A549 (cell line): Measurements from ENCODE around the gene RAB9A. TPM values are rescaled to one million over a fixed set of nuclear protein-coding genes. Genes with fewer than 3 reads are reported as not detected.
"Not testable (repeated sequence)": the region's sequence is repeated elsewhere in the genome, so short reads cannot be mapped to it uniquely, and the experiment has no call there.

Experiments
- ATAC-seq, 2 experiments: fragments of 200-7000 bp in 1 of 2; fragments of >200 bp in 1 of 2; cut with Nextera tagmentation in 1 of 2; cut with Tn5 transposase in 1 of 2; 3 replicates each; pipeline versions ENCODE4 v1.8.0 to v1.9.1; 2018 to 2020; ENCODE audit warnings: mild to moderate bottlenecking in 1 of 2, moderate library complexity in 1 of 2
- CTCF ChIA-PET: fragments of 300-600 bp; sonication (Branson Sonifier 250); formaldehyde crosslinking; extraction: SDS; loops from one replicate; lab custom pipeline; 2021; ENCODE audit warnings: antibody characterized with exemption, inconsistent platforms; lab: Yijun Ruan, JAX
- POLR2A ChIA-PET: fragments of 350-600 bp; formaldehyde crosslinking; extraction: SDS; loops from one replicate; lab custom pipeline; 2021; ENCODE audit warnings: antibody characterized with exemption, inconsistent platforms; lab: Yijun Ruan, JAX
- DNase-seq, 2 experiments: peaks; one replicate each; pipeline versions ENCODE4 v3.0.0 to v3.0.0-alpha.2; 2011 to 2016; ENCODE audit warnings: low read depth in 1 of 2, low spot score in 1 of 2
- FAIRE-seq: peaks from 2 replicates; lab custom pipeline; 2011; peaks lifted over from hg19 to GRCh38; lab: Jason Lieb, UNC
- H3K27ac ChIP-seq, 2 experiments: fragments of >200 bp; sonication (Bioruptor Twin); formaldehyde crosslinking; 3 replicates each; pipeline ENCODE4 v1.5.1; 2016 to 2017
- H3K4me1 ChIP-seq: fragments of >200 bp; sonication (Bioruptor Twin); formaldehyde crosslinking; 3 replicates; pipeline ENCODE4 v1.6.1; 2016
- H3K4me2 ChIP-seq: fragments of >200 bp; sonication (Bioruptor Twin); formaldehyde crosslinking; 3 replicates; pipeline ENCODE4 v1.6.1; 2016
- H3K4me3 ChIP-seq: fragments of >200 bp; sonication (Bioruptor Twin); formaldehyde crosslinking; 3 replicates; pipeline ENCODE4 v1.5.1; 2016
- H3K9me3 ChIP-seq: fragments of >200 bp; sonication (Bioruptor Twin); formaldehyde crosslinking; 3 replicates; pipeline ENCODE4 v1.6.1; 2016
- CBX8 ChIP-seq: fragments of 200-600 bp; sonication (generic); IDR thresholded peaks from 2 replicates; pipeline ENCODE4 v1.6.1; 2016
- CEBPB ChIP-seq, 2 experiments: fragments of >200 bp in 1 of 2; sonication (Bioruptor Twin) in 1 of 2; formaldehyde crosslinking in 1 of 2; IDR thresholded peaks; 2 replicates each; pipeline ENCODE4 v1.6.1; 2012 to 2016
- CHD4 ChIP-seq: fragments of 200-600 bp; sonication (generic); IDR thresholded peaks from 2 replicates; pipeline ENCODE4 v1.6.1; 2016; ENCODE audit warnings: antibody characterized with exemption, mild to moderate bottlenecking, borderline replicate concordance
- EHF ChIP-seq: fragments of 250-450 bp; sonication (Bioruptor Pico); IDR thresholded peaks from 2 replicates; pipeline ENCODE4 v1.5.0; 2020; ENCODE audit warnings: mild to moderate bottlenecking
- EP300 ChIP-seq, 2 experiments: fragments of >200 bp; sonication (Bioruptor Twin); formaldehyde crosslinking; IDR thresholded peaks; 2 replicates in 1 of 2; 3 replicates in 1 of 2; pipeline ENCODE4 v1.6.1; 2016 to 2017
- FOSL2 ChIP-seq, 2 experiments: fragments of 450-650 bp in 1 of 2; fragments of >200 bp in 1 of 2; sonication (Bioruptor Twin) in 1 of 2; formaldehyde crosslinking; IDR thresholded peaks; 2 replicates each; pipeline versions ENCODE4 v1.5.0 to v1.6.1; 2016 to 2020; ENCODE audit warnings: mild to moderate bottlenecking in 1 of 2, moderate library complexity in 1 of 2
- GATA3 ChIP-seq: IDR thresholded peaks from 2 replicates; pipeline ENCODE4 v1.6.1; 2012; ENCODE audit warnings: borderline replicate concordance
- HDAC2 ChIP-seq: fragments of 200-600 bp; sonication (generic); IDR thresholded peaks from 2 replicates; pipeline ENCODE4 v1.6.1; 2016
- HOXB13 ChIP-seq: fragments of 250-450 bp; sonication (Bioruptor Pico); IDR thresholded peaks from 2 replicates; pipeline ENCODE4 v1.5.0; 2020; ENCODE audit warnings: low read depth, mild to moderate bottlenecking, moderate library complexity
- JUN ChIP-seq, 2 experiments: fragments of >200 bp; sonication (Bioruptor Twin); formaldehyde crosslinking; IDR thresholded peaks; 2 replicates in 1 of 2; 3 replicates in 1 of 2; pipeline ENCODE4 v1.6.1; 2016 to 2017
- MAFK ChIP-seq: fragments of 450-650 bp; IDR thresholded peaks from 2 replicates; pipeline ENCODE4 v1.6.1; 2014; ENCODE audit not compliant: partially characterized antibody
- MYC ChIP-seq: IDR thresholded peaks from 2 replicates; pipeline ENCODE4 v1.6.1; 2012; ENCODE audit warnings: mild to moderate bottlenecking, inconsistent platforms, low read length, improper control_type of control experiment, borderline replicate concordance
- NFE2L2 ChIP-seq: fragments of 150-350 bp; conservative IDR thresholded peaks from 2 replicates; pipeline ENCODE4 v1.6.1; 2014; ENCODE audit warnings: low read length
- POLR2AphosphoS2 ChIP-seq: conservative IDR thresholded peaks from 2 replicates; pipeline ENCODE4 v1.6.1; 2012; ENCODE audit warnings: low read length, improper control_type of control experiment, inconsistent platforms
- RARB ChIP-seq: fragments of 250-450 bp; sonication (Bioruptor Pico); IDR thresholded peaks from 2 replicates; pipeline ENCODE4 v1.8.0; 2021; ENCODE audit warnings: mild to moderate bottlenecking, moderate library complexity
- RFX5 ChIP-seq: fragments of 450-650 bp; IDR thresholded peaks from 2 replicates; pipeline ENCODE4 v1.7.1; 2014; ENCODE audit warnings: antibody characterized with exemption, mild to moderate bottlenecking, moderate library complexity
- TFCP2L1 ChIP-seq: fragments of 250-450 bp; sonication (Bioruptor Pico); IDR thresholded peaks from 2 replicates; pipeline ENCODE4 v1.5.0; 2021; ENCODE audit warnings: mild to moderate bottlenecking
- ZSCAN20 ChIP-seq: fragments of 250-450 bp; sonication (Bioruptor Pico); IDR thresholded peaks from 2 replicates; pipeline ENCODE4 v1.8.0; 2022; ENCODE audit warnings: mild to moderate bottlenecking, moderate library complexity
- WGBS: methylation state at CpG from one replicate; pipeline ENCODE4 v1.1.6; 2017; ENCODE audit errors: missing lambda C conversion rate; 5-methylcytosine and 5-hydroxymethylcytosine counted together
- polyA plus RNA-seq, 4 experiments: library from polyadenylated mRNA; depleted of rRNA in 3 of 4; stranded (reverse); fragments of >200 nt; fragmentation: RNase III in 1 of 4; extraction: RNeasy Plus Mini Kit Qiagen cat#74134 plus additional on column Dnase treatment in 1 of 4; gene quantifications; 2 replicates in 3 of 4; 3 replicates in 1 of 4; pipeline ENCODE4 v1.2.3, GENCODE V29; 2011 to 2017
- TF ChIP-seq, protein P1 (sequence below): fragments of 250-450 bp; sonication (Bioruptor Pico); IDR thresholded peaks from 2 replicates; pipeline ENCODE4 v1.5.0; 2021; ENCODE audit warnings: mild to moderate bottlenecking, moderate library complexity, borderline replicate concordance
- TF ChIP-seq, protein P2 (sequence below): fragments of 450-650 bp; IDR thresholded peaks from 2 replicates; pipeline ENCODE4 v1.6.1; 2014; ENCODE audit warnings: antibody characterized with exemption
- TF ChIP-seq, protein P3 (sequence below): fragments of >200 bp; sonication (Bioruptor Twin); formaldehyde crosslinking; IDR thresholded peaks from 2 replicates; pipeline ENCODE4 v1.6.1; 2016
- TF ChIP-seq, protein P4 (sequence below): IDR thresholded peaks from 2 replicates; pipeline ENCODE4 v1.6.1; 2012

RAB9A gene
- polyA plus RNA-seq, 2 of the 4 experiments (the other 2 are of a cell fraction): 26.0 to 39.0 TPM

DNA sequence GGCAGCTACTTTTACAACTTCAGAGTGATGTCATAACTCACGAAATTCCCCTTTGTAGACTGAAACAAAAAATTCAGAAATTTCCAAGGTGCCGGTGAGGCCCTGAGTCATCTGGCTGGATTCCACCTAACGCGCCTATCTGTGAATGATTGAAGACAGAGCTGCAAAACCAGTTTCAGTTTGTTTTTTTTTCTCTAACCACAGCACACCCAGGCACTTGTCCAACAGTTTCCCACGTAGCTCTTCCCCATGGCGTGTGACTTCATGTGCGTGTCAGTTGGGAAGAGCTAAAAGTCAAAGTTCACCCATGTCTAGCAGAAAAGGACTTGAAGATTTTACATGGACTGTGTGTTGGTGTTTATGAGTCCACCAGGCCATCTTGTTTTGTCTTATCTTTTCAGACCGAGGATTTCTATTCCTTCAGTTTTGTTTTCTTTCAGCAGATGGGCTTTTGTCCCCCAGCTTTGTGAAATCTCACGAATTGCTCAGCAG is 19.6 kb upstream of the RAB9A start:
- H3K4me3 ChIP-seq: peak overlapping the region; percentile 13; the same call in 1 of the 3 replicates
- FAIRE-seq (peak; percentile 63), DNase-seq (peak; percentile 56 to 87), ATAC-seq (peak; percentile 87)
- no peaks in the 10 kb centered on the region for H3K9me3 ChIP-seq
- ChIA-PET POLR2A (interaction anchor here (0.8 to 1.3 kb wide), 6 partner anchors 10 to 360 kb away, joined by 3 to 11 read pairs (median 6); partner anchors contain the start of genes GEMIN8, OFD1, RAB9A and TCEANC), CTCF (interaction anchor here (0.7 to 1.3 kb wide), 3 partner anchors 11 to 79 kb away, joined by 3 to 4 read pairs (median 3); no protein-coding TSS in a partner anchor)
- peaks cover 15% of the 10 kb centered on the region for H3K4me1 ChIP-seq
- peak overlapping the region; percentile 65 to 82 for H3K27ac ChIP-seq
- 3% methylated on average over 9 of the region's 9 CpGs for WGBS
- H3K4me2 ChIP-seq: peak overlapping the region; percentile 63
- TF ChIP-seq MAFK (no peak), EP300 (IDR thresholded peaks at IDR 0.05) (peak in 1 of 2 experiments; percentile 75; a peak in 1 of 5 replicates), RARB (CRISPR knock-in tag) (no peak), CBX8 (no peak), FOSL2 (IDR thresholded peaks at IDR 0.05) (0 out of 2 replicates have a peak, but pooled peaks have one; percentile 31), FOSL2 (CRISPR knock-in tag; IDR thresholded peaks at IDR 0.05) (peak; percentile 62), NFE2L2 (no peak), JUN (IDR thresholded peaks at IDR 0.05) (peak in 1 of 2 experiments; percentile 38; a peak in 1 of 5 replicates), ZSCAN20 (no peak), TFCP2L1 (CRISPR knock-in tag) (no peak), POLR2AphosphoS2 (no peak), GATA3 (peak; percentile 31; the same call in 1 of the 2 replicates), EHF (no peak), MYC (no peak), CEBPB (IDR thresholded peaks at IDR 0.05) (peak in 1 of 2 experiments; percentile 30; a peak in 1 of 4 replicates), HDAC2 (no peak), CHD4 (no peak), HOXB13 (CRISPR knock-in tag) (peak; percentile 31; the same call in 1 of the 2 replicates), RFX5 (no peak)
- TF ChIP-seq, protein P1, sequence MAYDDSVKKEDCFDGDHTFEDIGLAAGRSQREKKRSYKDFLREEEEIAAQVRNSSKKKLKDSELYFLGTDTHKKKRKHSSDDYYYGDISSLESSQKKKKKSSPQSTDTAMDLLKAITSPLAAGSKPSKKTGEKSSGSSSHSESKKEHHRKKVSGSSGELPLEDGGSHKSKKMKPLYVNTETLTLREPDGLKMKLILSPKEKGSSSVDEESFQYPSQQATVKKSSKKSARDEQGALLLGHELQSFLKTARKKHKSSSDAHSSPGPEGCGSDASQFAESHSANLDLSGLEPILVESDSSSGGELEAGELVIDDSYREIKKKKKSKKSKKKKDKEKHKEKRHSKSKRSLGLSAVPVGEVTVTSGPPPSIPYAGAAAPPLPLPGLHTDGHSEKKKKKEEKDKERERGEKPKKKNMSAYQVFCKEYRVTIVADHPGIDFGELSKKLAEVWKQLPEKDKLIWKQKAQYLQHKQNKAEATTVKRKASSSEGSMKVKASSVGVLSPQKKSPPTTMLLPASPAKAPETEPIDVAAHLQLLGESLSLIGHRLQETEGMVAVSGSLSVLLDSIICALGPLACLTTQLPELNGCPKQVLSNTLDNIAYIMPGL: no peak
- TF ChIP-seq, protein P2, sequence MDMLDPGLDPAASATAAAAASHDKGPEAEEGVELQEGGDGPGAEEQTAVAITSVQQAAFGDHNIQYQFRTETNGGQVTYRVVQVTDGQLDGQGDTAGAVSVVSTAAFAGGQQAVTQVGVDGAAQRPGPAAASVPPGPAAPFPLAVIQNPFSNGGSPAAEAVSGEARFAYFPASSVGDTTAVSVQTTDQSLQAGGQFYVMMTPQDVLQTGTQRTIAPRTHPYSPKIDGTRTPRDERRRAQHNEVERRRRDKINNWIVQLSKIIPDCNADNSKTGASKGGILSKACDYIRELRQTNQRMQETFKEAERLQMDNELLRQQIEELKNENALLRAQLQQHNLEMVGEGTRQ: no peak
- TF ChIP-seq, protein P3, sequence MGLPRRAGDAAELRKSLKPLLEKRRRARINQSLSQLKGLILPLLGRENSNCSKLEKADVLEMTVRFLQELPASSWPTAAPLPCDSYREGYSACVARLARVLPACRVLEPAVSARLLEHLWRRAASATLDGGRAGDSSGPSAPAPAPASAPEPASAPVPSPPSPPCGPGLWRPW: no peak
- TF ChIP-seq, protein P4, sequence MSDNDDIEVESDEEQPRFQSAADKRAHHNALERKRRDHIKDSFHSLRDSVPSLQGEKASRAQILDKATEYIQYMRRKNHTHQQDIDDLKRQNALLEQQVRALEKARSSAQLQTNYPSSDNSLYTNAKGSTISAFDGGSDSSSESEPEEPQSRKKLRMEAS: peak; percentile 62; the same call in 1 of the 2 replicates

DNA sequence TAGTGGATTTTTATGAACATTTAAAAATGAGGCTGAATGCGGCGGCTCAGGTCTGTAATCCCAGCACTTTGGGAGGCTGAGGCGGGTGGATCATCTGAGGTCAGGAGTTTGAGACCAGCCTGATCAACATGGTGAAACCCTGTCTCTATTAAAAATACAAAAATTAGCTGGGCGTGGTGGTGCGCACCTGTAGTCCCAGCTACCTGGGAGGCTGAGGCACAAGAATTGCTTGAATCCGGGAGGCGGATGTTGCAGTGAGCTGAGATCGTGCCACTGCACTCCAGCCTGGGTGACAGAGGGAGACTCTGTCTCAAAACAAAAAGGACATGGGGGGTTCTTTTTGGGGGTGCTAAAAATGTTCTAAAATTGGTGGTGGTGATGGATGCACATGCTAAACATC is 19.2 kb upstream of the RAB9A start:
- H3K4me3 ChIP-seq, DNase-seq, FAIRE-seq, ATAC-seq, H3K9me3 ChIP-seq: not testable (repeated sequence)
- 93% methylated on average over 8 of the region's 8 CpGs for WGBS
- Histone ChIP-seq H3K27ac (peak overlapping the region; percentile 65 to 82), H3K4me1 (peaks cover 15% of the 10 kb centered on the region), H3K4me2 (peak overlapping the region; percentile 63)
- CTCF ChIA-PET: interaction anchor here (0.7 to 1.3 kb wide), 3 partner anchors 11 to 78 kb away, joined by 3 to 4 read pairs (median 3); no protein-coding TSS in a partner anchor
- POLR2A ChIA-PET: interaction anchor here (1.0 to 1.3 kb wide), 5 partner anchors 11 to 360 kb away, joined by 4 to 11 read pairs (median 7); partner anchors contain the start of genes GEMIN8, OFD1, RAB9A and TCEANC
